NCI-H2029 treated with DMSO at 0.1 percent for 48 hours (cell line): ENCODE data around the gene ARFRP1.

Source experiments
- DNase-seq: peaks from one replicate; lab custom pipeline; 2025; lab: John Stamatoyannopoulos, UW

ARFRP1 gene

GRCh38 chr20:63690898-63691710, 16.7 kb downstream of the ARFRP1 start:
- DNase-seq: no peak

- DNase-seq: no peak
Measured at GRCh38 chr20:63690003-63690897, 17.5 kb downstream of the ARFRP1 start.

GRCh38 chr20:63689046-63690002, 18.5 kb downstream of the ARFRP1 start:
- no peak for DNase-seq

DNA sequence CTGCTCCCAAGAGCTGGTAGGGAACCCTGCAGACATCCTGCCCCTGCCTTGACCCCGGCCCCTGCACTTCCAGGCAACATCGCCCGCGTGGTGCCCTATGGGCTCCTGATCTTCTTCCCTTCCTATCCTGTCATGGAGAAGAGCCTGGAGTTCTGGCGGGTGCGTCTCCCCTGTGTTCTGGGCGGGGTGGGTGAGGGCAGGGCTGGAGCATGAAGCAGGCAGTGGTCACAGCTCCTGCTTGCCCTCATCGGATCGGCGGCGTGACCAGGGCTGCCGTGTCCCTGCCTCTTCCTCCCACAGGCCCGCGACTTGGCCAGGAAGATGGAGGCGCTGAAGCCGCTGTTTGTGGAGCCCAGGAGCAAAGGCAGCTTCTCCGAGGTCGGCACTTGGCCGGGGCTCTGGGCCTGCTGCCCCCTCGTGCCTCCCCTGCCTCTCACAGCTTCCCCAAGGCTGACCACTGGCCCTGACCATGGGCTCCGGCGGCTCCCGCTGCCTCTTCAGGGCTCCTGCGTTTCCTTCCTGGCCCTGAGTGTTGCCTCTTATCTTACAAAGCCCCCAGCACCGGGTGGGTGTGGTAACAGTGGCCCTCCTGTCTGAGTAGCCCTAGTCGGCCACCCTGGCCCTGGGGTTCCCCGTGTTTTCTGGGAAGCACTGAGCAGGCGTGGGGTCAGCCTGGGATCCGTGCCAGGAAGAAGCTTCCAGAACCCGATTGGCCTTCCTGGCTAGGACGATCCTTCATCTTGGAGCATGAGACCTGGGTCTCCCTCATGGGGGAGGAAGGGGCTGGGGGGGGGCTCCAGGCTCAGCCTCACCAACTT, 19.3 kb downstream of the ARFRP1 start:
- DNase-seq: no peak

GRCh38 chr20:63687419-63688178, 20.2 kb downstream of the ARFRP1 start:
- no peak for DNase-seq

- no peak for DNase-seq
Measured at GRCh38 chr20:63686492-63687321, 21.1 kb downstream of the ARFRP1 start.

DNA sequence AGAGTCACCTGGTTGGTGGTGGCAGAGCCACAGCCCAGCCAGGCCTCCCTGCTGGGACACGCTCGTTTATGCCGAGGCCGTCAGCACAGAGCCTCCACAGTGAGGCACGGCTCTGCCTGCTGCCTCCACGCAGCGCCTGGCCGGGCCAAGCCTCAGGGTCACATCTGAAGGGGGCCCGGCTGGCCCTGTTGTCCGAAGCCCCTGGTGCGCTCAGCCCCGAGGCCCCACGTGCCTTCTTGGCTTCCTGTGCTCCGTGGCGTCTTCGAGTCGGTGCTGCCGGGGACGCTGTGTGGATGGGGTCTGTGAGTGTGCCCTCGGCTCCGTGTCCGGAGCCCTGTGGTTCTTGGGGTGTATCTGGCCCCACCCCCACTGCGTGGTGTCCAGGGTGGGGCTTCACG, 21.7 kb downstream of the ARFRP1 start:
- no peak for DNase-seq

- DNase-seq: no peak
Measured at GRCh38 chr20:63685269-63686026, 22.3 kb downstream of the ARFRP1 start.

DNA sequence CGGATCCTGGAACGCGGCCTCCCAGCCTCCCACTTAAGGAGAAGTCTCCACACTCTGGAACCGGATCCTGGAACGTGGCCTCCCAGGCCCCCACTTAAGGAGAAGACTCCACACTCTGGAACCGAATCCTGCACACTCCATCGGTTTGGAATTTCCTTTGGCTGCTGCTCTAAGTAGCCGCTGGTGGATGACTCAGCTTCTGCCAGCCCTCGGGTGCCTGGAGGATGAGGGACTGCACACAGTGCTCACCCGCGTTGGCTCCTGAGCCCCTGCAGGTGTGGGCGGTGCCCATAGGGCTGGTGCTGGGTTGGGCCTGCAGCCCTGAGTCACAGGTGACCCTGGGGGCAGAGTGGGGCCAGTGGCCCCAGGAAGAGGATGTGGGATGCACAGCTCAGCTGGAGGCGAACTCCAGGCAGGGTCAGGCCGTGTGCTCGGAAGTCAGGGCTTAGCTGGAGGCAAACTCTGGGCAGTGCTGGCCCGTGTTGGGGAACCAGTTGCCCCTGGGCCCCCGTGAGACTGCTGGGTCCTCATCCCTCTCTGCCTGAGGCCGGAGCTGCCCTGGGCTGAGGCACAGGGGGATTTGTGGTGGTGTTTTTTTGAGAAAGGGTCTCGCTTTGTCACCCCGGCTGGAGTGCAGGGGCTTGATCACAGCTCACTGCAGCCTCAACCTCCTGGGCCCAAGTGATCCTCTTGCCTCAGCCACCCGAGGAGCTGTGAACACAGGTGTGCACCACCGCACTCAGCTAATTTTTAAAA, 25.2 kb downstream of the ARFRP1 start:
- DNase-seq: no peak

- DNase-seq: no peak
Measured at GRCh38 chr20:63681609-63682142, 26.1 kb downstream of the ARFRP1 start.

GRCh38 chr20:63680857-63681608, 26.7 kb downstream of the ARFRP1 start:
- DNase-seq: no peak

GRCh38 chr20:63680427-63680826, 27.3 kb downstream of the ARFRP1 start:
- no peak for DNase-seq

GRCh38 chr20:63679799-63680305, 27.9 kb downstream of the ARFRP1 start:
- DNase-seq: no peak

GRCh38 chr20:63678667-63679465, 28.9 kb downstream of the ARFRP1 start:
- no peak for DNase-seq

DNA sequence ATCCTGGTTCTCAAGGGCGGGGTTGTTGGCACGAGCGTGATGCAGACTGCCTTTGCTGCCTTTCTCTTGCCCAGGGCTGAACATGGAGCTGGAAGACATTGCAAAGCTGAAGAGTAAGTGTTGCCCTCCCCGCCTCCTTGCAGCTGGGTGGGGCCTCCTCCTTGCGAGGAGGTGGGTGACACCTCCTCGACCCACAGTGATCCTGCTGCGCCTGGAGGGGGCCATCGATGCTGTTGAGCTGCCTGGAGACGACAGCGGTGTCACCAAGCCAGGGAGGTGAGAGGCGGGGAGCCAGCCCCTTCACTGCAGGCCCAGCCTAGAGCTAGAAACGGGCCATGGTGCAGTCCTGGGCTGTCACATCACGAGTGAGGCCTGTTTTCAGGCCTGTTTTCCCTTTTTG, 29.7 kb downstream of the ARFRP1 start:
- DNase-seq: no peak
